Cardiac muscle cell (in vitro differentiated cells and primary cell): Measurements from ENCODE around the gene PSMA7. TPM values are rescaled to one million over a fixed set of nuclear protein-coding genes. Genes with fewer than 3 reads are reported as not detected.

ENCODE experiments used
- DNase-seq, 2 donors: peaks; one replicate each; pipeline versions ENCODE4 v3.0.0 to v3.0.0-alpha.2; 2010 to 2017; ENCODE audit warnings: low read depth in 1 of 2, low spot score in 1 of 2
- H3K27ac ChIP-seq: fragments of 200-600 bp; sonication (generic); 2 replicates; pipeline ENCODE4 v1.5.1; 2016
- H3K27me3 ChIP-seq: fragments of 200-600 bp; sonication (generic); 2 replicates; pipeline ENCODE4 v1.6.0; 2016; ENCODE audit warnings: control low read depth
- H3K36me3 ChIP-seq: fragments of 200-600 bp; sonication (generic); 2 replicates; pipeline ENCODE4 v1.5.1; 2016; ENCODE audit warnings: control low read depth
- H3K4me1 ChIP-seq: fragments of 200-600 bp; sonication (generic); 2 replicates; pipeline ENCODE4 v1.8.1; 2017; ENCODE audit warnings: low read depth, mild to moderate bottlenecking, mixed run types
- H3K4me3 ChIP-seq: fragments of 200-600 bp; sonication (generic); 2 replicates; pipeline ENCODE4 v1.5.1; 2016; ENCODE audit warnings: mild to moderate bottlenecking
- H3K9me3 ChIP-seq: fragments of 200-600 bp; sonication (generic); 2 replicates; pipeline ENCODE4 v1.5.1; 2017; ENCODE audit warnings: low read depth, mild to moderate bottlenecking, control low read depth
- CTCF ChIP-seq: IDR thresholded peaks from 2 replicates; pipeline ENCODE4 v1.5.1; 2012; ENCODE audit warnings: low read depth, mild to moderate bottlenecking, low read length
- polyA plus RNA-seq: library from polyadenylated mRNA; unstranded; fragments of >200 nt; fragmentation: Nextera tagmentation; extraction: Ambion mirVana; gene quantifications from 2 replicates; pipeline ENCODE4 v1.2.1, GENCODE V29; 2016
- total RNA-seq: library from RNA; depleted of rRNA; stranded (reverse); fragments of >200 nt; gene quantifications from 2 replicates; pipeline ENCODE4 v1.2.3, GENCODE V29; 2016

The PSMA7 gene
- total and polyA plus RNA-seq, 2 experiments from 2014 or later = 333 to 505 TPM

GRCh38 chr20:62186887-62187866 lies 44.0 kb upstream of the PSMA7 start:
- Histone ChIP-seq H3K4me1 (peaks cover 11% of the 10 kb centered on the region), H3K9me3 (no peaks in the 10 kb centered on the region), H3K27me3 (no peaks in the 10 kb centered on the region), H3K36me3 (no peaks in the 10 kb centered on the region), H3K4me3 (no peak overlapping the region), H3K27ac (no peak overlapping the region)
- TF ChIP-seq CTCF = no peak
- DNase-seq = peak; percentile 14 to 47

- Histone ChIP-seq H3K9me3 (no peaks in the 10 kb centered on the region), H3K27ac (no peak overlapping the region), H3K27me3 (no peaks in the 10 kb centered on the region), H3K4me3 (no peak overlapping the region), H3K36me3 (peaks cover 5% of the 10 kb centered on the region), H3K4me1 (peaks cover 18% of the 10 kb centered on the region)
- TF ChIP-seq CTCF = no peak
- DNase-seq = no peak
Measured at GRCh38 chr20:62186096-62186426, 42.9 kb upstream of the PSMA7 start.

GRCh38 chr20:62183426-62184142 lies 40.4 kb upstream of the PSMA7 start:
- DNase-seq = peak in 1 of 2 donors; percentile 20
- Histone ChIP-seq H3K36me3 (peaks cover 7% of the 10 kb centered on the region), H3K4me3 (peak overlapping the region; percentile 54), H3K9me3 (no peaks in the 10 kb centered on the region), H3K27me3 (no peaks in the 10 kb centered on the region), H3K27ac (peak overlapping the region; percentile 90), H3K4me1 (peaks cover 18% of the 10 kb centered on the region)
- TF ChIP-seq CTCF = no peak

- no peaks in the 10 kb centered on the region for H3K27me3 ChIP-seq
- H3K4me3 ChIP-seq = peak within 1 kb of the TSS; percentile 54
- DNase-seq = peak; percentile 96 to 98
- H3K27ac ChIP-seq = peak within 1 kb of the TSS; percentile 90
- H3K36me3 ChIP-seq = peaks cover 7% of the 10 kb centered on the region
- H3K4me1 ChIP-seq = peaks cover 17% of the 10 kb centered on the region
- TF ChIP-seq CTCF = no peak
- H3K9me3 ChIP-seq = no peaks in the 10 kb centered on the region
Measured at GRCh38 chr20:62182469-62183425, 39.6 kb upstream of the PSMA7 start, which contains the start of gene MTG2. Gene MTG2, plus strand, starts transcription at chr20:62183028. Its CDS starts 10,393 bp downstream, at chr20:62193421.

- TF ChIP-seq CTCF = no peak
- Histone ChIP-seq H3K4me1 (peaks cover 10% of the 10 kb centered on the region), H3K9me3 (no peaks in the 10 kb centered on the region), H3K27ac (peak overlapping the region; percentile 90), H3K27me3 (no peaks in the 10 kb centered on the region), H3K36me3 (peaks cover 7% of the 10 kb centered on the region), H3K4me3 (peak overlapping the region; percentile 54)
- DNase-seq = no peak
Measured at GRCh38 chr20:62181808-62182207, 38.6 kb upstream of the PSMA7 start.
